ENCODE measurements around the gene MAB21L1. TPM values are rescaled to one million over a fixed set of nuclear protein-coding genes. Genes with fewer than 3 reads are reported as not detected.

Gene MAB21L1
- polyA plus RNA-seq: 1 to 10 TPM in 2 of 4 donors, not detected in 2; 1.4 to 2.4 TPM
- long read RNA-seq, donor 1: 0 reads
- long read RNA-seq, donor 2, partial matches to known transcripts: 0 of 1 reads
- long read RNA-seq, donor 2, other reads (novel, unspliced or antisense): 0 of 1 reads
- long read RNA-seq, donor 3, transcript MAB21L1-201 (1 exons, 3,028 nt): major isoform, 8 of 8 reads
- long read RNA-seq, donor 3, partial matches to known transcripts: 0 of 8 reads
- long read RNA-seq, donor 3, other reads (novel, unspliced or antisense): 0 of 8 reads
- long read RNA-seq, donor 4, partial matches to known transcripts: 0 of 1 reads
- long read RNA-seq, donor 4, other reads (novel, unspliced or antisense): 0 of 1 reads
- long read RNA-seq, donor 5, partial matches to known transcripts: 0 of 2 reads
- long read RNA-seq, donor 5, other reads (novel, unspliced or antisense): 0 of 2 reads
- long read RNA-seq, donor 6, partial matches to known transcripts: 0 of 2 reads
- long read RNA-seq, donor 6, other reads (novel, unspliced or antisense): 0 of 2 reads
- long read RNA-seq, donor 7: 0 reads
- long read RNA-seq, donor 8, partial matches to known transcripts: 0 of 1 reads
- long read RNA-seq, donor 8, other reads (novel, unspliced or antisense): 0 of 1 reads
- long read RNA-seq, donor 9, partial matches to known transcripts: 0 of 1 reads
- long read RNA-seq, donor 9, other reads (novel, unspliced or antisense): 0 of 1 reads
- long read RNA-seq, donor 10, transcript MAB21L1-201 (1 exons, 3,028 nt): major isoform, 27 of 27 reads
- long read RNA-seq, donor 10, partial matches to known transcripts: 0 of 27 reads
- long read RNA-seq, donor 10, other reads (novel, unspliced or antisense): 0 of 27 reads

DNA sequence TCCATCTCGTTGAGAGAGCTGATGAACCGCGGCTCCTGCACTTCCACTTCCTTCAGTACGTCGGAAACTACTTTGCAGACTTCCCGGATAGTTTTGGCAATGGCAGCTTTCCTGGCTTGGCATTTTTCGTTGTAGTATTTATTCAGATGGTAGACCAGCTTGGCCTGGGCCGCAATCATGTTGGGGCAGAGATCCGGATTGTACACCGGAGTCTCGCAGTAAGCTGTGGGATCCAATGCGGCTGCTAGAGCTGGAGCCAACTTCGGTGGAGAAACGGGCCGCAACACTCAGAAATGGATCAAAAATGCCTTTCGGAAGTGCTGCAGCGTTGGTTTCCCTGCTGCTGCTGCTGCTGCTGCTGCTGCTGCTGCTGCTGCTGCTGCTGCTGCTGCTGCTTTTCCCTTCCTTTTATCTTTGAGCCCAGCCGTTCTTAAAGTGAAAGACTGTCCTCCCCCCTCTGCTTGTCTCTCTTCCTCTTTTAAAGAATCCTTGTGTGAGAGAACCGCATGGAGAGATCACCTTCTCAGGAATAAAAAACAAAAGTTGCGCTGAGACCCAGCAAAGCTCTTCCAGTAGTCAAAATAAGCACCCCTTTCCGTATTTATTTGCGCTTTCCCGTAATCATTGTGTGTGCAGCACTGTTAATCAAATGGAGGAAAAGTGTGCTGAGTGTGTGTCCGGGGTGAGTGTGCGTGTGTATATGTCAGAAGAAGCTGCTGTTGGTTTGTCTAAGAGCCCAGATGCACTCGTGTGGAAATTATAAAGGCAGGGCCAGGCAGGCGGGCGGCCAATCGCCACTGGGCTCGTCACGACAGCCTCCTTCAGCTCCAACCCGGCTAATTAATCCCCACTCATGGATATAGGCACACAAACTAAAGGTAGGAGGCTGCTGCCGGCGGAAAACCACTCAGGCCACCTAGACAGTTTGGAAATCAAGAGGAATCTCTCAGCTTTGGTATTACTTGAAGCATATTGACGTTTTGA lies at the start of gene MAB21L1:
TSS of gene MAB21L1 (minus strand) at position 730 of the 984 bp plus-strand sequence. CDS start at position 179, 551 bp downstream.
- no peaks in the 10 kb centered on the region for H3K36me3 ChIP-seq (ENCODE audit: control insufficient read depth in 3 of 3, insufficient read depth in 2 of 3, low read depth in 1 of 3, low read length in 3 of 3)
- H3K9me3 ChIP-seq (ENCODE audit: control insufficient read depth in 2 of 2, insufficient read depth in 1 of 2, low read depth in 1 of 2, low read length in 1 of 2): peaks cover 0 to 2% of the 10 kb centered on the region in 2 donors
- peaks cover 0 to 72% (median 40%) of the 10 kb centered on the region in 3 donors for H3K27me3 ChIP-seq (ENCODE audit: control insufficient read depth in 3 of 3, insufficient read depth in 3 of 3, low read length in 3 of 3)
- 3 to 14% (median 11%) methylated on average over 35 of the region's 35 CpGs for WGBS, 3 donors
- peak within 1 kb of the TSS in 1 of 3 donors; percentile 30 for H3K27ac ChIP-seq (ENCODE audit: low read depth in 1 of 3, low read length in 2 of 3)
- peak within 1 kb of the TSS in 2 of 3 donors; percentile 33 to 41 for H3K4me3 ChIP-seq (ENCODE audit: low read depth in 1 of 3, low read length in 3 of 3)
- FAIRE-seq (no peak), DNase-seq (peak; percentile 9 to 54)
- H3K4me1 ChIP-seq (ENCODE audit: control insufficient read depth in 3 of 3, insufficient read depth in 2 of 3, low read depth in 1 of 3, low read length in 2 of 3): peaks cover 0 to 13% (median 3%) of the 10 kb centered on the region in 3 donors

DNA sequence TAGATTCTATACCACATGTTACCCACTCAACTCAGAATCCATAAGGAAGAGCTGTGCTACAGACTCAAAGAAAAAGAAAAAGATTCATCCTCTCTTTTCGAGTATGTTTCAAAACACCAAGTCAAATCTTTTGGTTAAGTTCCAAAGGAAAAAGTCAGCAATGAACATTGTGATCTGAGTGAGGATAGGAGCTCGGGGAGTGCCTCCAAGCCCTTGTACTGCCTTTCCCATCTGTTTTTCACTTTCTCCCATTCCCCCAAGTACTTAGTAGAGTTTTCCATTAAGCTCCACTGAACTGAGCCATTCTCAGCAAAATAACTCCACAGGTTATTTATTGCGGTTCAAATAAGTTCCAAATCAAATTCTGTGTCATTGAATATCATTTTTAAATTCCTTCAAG lies 47.7 kb upstream of the MAB21L1 start:
- Histone ChIP-seq H3K27ac (ENCODE audit: low read depth in 1 of 3, low read length in 2 of 3) (no peak overlapping the region), H3K9me3 (ENCODE audit: control insufficient read depth in 2 of 2, insufficient read depth in 1 of 2, low read depth in 1 of 2, low read length in 1 of 2) (no peaks in the 10 kb centered on the region), H3K4me1 (ENCODE audit: control insufficient read depth in 3 of 3, insufficient read depth in 2 of 3, low read depth in 1 of 3, low read length in 2 of 3) (no peaks in the 10 kb centered on the region), H3K4me3 (ENCODE audit: low read depth in 1 of 3, low read length in 3 of 3) (no peak overlapping the region), H3K27me3 (ENCODE audit: control insufficient read depth in 3 of 3, insufficient read depth in 3 of 3, low read length in 3 of 3) (no peaks in the 10 kb centered on the region), H3K36me3 (ENCODE audit: control insufficient read depth in 3 of 3, insufficient read depth in 2 of 3, low read depth in 1 of 3, low read length in 3 of 3) (no peaks in the 10 kb centered on the region)
- WGBS, 3 donors: 69 to 82% (median 73%) methylated on average over 3 of the region's 3 CpGs
- no peak for FAIRE-seq
- DNase-seq: no peak

DNA sequence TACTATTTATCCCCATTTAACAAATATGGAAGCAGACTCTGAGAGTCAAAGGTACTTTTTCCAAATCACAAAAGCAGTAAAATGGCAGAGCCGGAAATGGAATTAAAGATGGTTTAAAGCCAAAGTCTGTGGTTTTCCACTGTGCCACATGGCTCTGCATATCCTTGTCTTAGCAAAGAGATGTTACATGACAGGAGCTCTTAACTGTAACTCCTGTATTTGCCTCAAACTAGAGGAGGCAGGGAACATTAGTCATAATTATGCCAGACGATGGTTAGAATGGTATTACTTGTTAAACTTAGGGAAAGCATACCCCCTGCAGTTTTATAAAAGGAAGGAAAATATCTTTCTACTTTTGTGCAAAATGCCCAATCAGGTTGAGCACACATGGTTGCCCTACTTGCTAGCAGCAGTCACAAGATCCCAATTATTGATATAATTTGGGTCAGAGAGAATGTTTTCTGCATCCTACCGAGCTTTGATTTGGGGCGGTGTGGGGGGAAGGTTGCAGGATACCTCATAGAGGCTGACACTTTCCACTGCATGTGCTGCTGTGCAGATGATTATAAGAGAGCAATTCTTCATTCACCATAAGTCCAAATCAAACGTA lies 42.0 kb upstream of the MAB21L1 start:
- Histone ChIP-seq H3K9me3 (ENCODE audit: control insufficient read depth in 2 of 2, insufficient read depth in 1 of 2, low read depth in 1 of 2, low read length in 1 of 2) (no peaks in the 10 kb centered on the region), H3K36me3 (ENCODE audit: control insufficient read depth in 3 of 3, insufficient read depth in 2 of 3, low read depth in 1 of 3, low read length in 3 of 3) (no peaks in the 10 kb centered on the region), H3K4me3 (ENCODE audit: low read depth in 1 of 3, low read length in 3 of 3) (no peak overlapping the region), H3K27ac (ENCODE audit: low read depth in 1 of 3, low read length in 2 of 3) (no peak overlapping the region), H3K27me3 (ENCODE audit: control insufficient read depth in 3 of 3, insufficient read depth in 3 of 3, low read length in 3 of 3) (no peaks in the 10 kb centered on the region), H3K4me1 (ENCODE audit: control insufficient read depth in 3 of 3, insufficient read depth in 2 of 3, low read depth in 1 of 3, low read length in 2 of 3) (no peaks in the 10 kb centered on the region)
- 86 to 91% (median 87%) methylated on average over 5 of the region's 5 CpGs for WGBS, 3 donors
- FAIRE-seq (no peak), DNase-seq (no peak)

DNA sequence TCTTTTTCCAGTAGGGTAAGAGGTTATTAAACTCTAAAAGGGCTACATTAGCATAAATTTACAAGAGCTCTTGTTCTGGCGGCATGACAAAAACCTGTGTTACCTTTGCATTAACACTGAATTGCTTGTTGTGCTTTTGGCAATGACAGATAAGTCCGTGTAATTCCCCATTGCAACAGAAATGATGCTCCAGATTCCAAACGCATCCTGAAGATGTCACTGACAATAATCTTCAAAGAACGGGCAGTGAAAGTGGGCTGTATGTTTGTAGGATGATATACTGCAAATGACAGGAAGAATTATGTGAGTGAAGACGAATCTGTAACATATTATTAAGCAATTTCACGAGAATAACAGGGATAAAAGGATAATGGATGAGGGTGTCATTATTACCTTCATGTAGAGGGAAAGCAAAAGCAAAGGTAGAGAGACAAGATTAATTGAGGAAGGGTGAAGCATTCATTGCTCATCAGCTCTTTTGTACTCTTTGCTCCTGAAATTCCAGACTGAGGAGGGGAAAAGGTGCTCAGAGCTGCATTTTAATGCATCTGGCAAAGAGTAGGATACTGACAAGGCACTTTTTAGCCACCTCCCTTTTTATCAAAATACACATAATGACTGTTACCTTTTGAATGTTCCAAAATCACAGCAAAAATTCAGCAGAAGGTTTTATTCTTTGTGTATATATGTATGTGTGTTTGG lies 38.5 kb upstream of the MAB21L1 start:
- Histone ChIP-seq H3K4me1 (ENCODE audit: control insufficient read depth in 3 of 3, insufficient read depth in 2 of 3, low read depth in 1 of 3, low read length in 2 of 3) (no peaks in the 10 kb centered on the region), H3K36me3 (ENCODE audit: control insufficient read depth in 3 of 3, insufficient read depth in 2 of 3, low read depth in 1 of 3, low read length in 3 of 3) (no peaks in the 10 kb centered on the region), H3K27ac (ENCODE audit: low read depth in 1 of 3, low read length in 2 of 3) (no peak overlapping the region), H3K4me3 (ENCODE audit: low read depth in 1 of 3, low read length in 3 of 3) (no peak overlapping the region), H3K9me3 (ENCODE audit: control insufficient read depth in 2 of 2, insufficient read depth in 1 of 2, low read depth in 1 of 2, low read length in 1 of 2) (no peaks in the 10 kb centered on the region), H3K27me3 (ENCODE audit: control insufficient read depth in 3 of 3, insufficient read depth in 3 of 3, low read length in 3 of 3) (no peaks in the 10 kb centered on the region)
- FAIRE-seq (no peak), DNase-seq (no peak)
- 67 to 82% (median 78%) methylated on average over 6 of the region's 6 CpGs for WGBS, 3 donors

DNA sequence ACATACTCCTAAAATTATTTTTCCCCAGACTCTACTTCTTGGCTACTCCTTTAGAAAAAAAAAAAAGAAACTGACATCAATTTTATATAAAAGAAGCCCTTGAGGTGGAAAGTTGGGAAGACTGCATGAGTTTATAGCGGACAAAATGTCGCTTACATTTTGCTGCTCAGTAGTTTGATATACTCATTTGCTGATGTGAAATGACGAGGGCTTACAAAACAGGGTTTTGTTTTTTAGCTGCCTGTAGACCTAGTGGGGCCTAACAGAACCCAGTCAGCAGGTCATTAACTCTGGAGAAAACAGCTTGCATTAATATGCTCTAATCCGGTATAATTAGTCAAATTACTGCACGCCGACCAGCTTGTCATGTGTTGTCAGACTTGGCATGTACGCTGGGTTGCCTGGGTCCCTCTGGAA lies 37.6 kb upstream of the MAB21L1 start:
- Histone ChIP-seq H3K36me3 (ENCODE audit: control insufficient read depth in 3 of 3, insufficient read depth in 2 of 3, low read depth in 1 of 3, low read length in 3 of 3) (no peaks in the 10 kb centered on the region), H3K27me3 (ENCODE audit: control insufficient read depth in 3 of 3, insufficient read depth in 3 of 3, low read length in 3 of 3) (no peaks in the 10 kb centered on the region), H3K4me3 (ENCODE audit: low read depth in 1 of 3, low read length in 3 of 3) (no peak overlapping the region), H3K9me3 (ENCODE audit: control insufficient read depth in 2 of 2, insufficient read depth in 1 of 2, low read depth in 1 of 2, low read length in 1 of 2) (no peaks in the 10 kb centered on the region), H3K4me1 (ENCODE audit: control insufficient read depth in 3 of 3, insufficient read depth in 2 of 3, low read depth in 1 of 3, low read length in 2 of 3) (no peaks in the 10 kb centered on the region), H3K27ac (ENCODE audit: low read depth in 1 of 3, low read length in 2 of 3) (no peak overlapping the region)
- FAIRE-seq: no peak
- DNase-seq: no peak
- 90 to 93% (median 90%) methylated on average over 7 of the region's 7 CpGs for WGBS, 3 donors

DNA sequence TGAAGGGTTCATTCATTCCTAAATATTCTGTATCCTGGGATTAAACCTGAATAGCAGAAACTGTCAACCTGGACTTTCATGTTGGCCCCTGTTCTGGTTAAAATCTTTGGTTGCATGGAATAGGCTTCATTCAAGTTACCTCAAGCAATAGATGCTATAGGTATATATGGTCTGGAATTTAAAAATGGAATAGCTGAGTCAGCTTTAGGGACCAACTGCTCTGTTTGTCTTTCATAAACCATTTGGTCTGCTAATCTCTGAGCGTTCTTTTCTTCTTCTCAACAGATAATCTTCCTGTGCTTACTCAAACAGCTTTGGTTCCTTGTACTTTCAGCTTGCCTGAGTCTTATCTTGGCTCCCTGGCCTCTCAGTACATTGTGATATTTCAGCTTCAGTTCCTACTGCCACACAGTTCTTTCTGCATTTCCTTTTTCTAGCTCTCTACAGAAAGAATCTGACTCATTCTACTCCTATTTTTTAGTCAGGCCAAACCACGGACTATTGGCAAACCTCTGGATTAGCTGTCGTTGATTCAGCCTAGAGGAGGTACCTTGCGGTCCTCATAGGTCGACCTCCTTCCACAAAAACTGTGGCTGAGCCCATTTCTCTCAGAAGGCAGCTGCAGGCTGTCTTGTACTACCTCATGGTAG lies 35.9 kb upstream of the MAB21L1 start:
- DNase-seq (peak in 1 of 2 donors; percentile 15), FAIRE-seq (no peak)
- WGBS, 3 donors: 60 to 66% (median 61%) methylated on average over 5 of the region's 5 CpGs

DNA sequence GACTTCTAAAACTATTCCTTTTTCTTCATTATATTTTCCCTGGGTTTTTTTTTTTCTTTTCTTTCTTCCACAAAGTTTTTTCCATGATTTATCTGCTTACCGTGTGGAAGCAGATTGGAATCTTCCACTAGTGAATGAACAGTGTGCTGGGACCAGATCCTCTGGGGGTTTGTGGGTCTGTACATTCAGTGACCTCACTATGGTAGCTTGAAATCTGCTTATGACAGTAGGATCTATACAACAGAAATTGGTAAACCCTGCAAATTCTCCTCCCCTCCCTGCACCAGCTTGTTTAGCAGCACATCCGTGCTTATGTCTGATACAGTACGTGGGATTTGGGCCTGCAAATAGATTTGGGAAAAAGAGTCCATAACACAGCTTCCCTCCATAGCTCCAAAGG lies 26.0 kb upstream of the MAB21L1 start:
- FAIRE-seq (no peak), DNase-seq (no peak)
- Histone ChIP-seq H3K4me3 (ENCODE audit: low read depth in 1 of 3, low read length in 3 of 3) (no peak overlapping the region), H3K4me1 (ENCODE audit: control insufficient read depth in 3 of 3, insufficient read depth in 2 of 3, low read depth in 1 of 3, low read length in 2 of 3) (no peaks in the 10 kb centered on the region), H3K27me3 (ENCODE audit: control insufficient read depth in 3 of 3, insufficient read depth in 3 of 3, low read length in 3 of 3) (no peaks in the 10 kb centered on the region), H3K9me3 (ENCODE audit: control insufficient read depth in 2 of 2, insufficient read depth in 1 of 2, low read depth in 1 of 2, low read length in 1 of 2) (no peaks in the 10 kb centered on the region), H3K36me3 (ENCODE audit: control insufficient read depth in 3 of 3, insufficient read depth in 2 of 3, low read depth in 1 of 3, low read length in 3 of 3) (no peaks in the 10 kb centered on the region), H3K27ac (ENCODE audit: low read depth in 1 of 3, low read length in 2 of 3) (no peak overlapping the region)
- WGBS, 3 donors: 56 to 68% (median 60%) methylated on average over 3 of the region's 3 CpGs

More for the DNA sequence above, 35.9 kb upstream of the MAB21L1 start:
- H3K27ac ChIP-seq (ENCODE audit: low read depth in 1 of 3, low read length in 2 of 3): peak overlapping the region in 1 of 3 donors; percentile 3
- no peaks in the 10 kb centered on the region for H3K9me3 ChIP-seq (ENCODE audit: control insufficient read depth in 2 of 2, insufficient read depth in 1 of 2, low read depth in 1 of 2, low read length in 1 of 2)
- no peak overlapping the region for H3K4me3 ChIP-seq (ENCODE audit: low read depth in 1 of 3, low read length in 3 of 3)
- no peaks in the 10 kb centered on the region for H3K36me3 ChIP-seq (ENCODE audit: control insufficient read depth in 3 of 3, insufficient read depth in 2 of 3, low read depth in 1 of 3, low read length in 3 of 3)
- no peaks in the 10 kb centered on the region for H3K27me3 ChIP-seq (ENCODE audit: control insufficient read depth in 3 of 3, insufficient read depth in 3 of 3, low read length in 3 of 3)
- H3K4me1 ChIP-seq (ENCODE audit: control insufficient read depth in 3 of 3, insufficient read depth in 2 of 3, low read depth in 1 of 3, low read length in 2 of 3): no peaks in the 10 kb centered on the region
